Right atrium auricular region (tissue), 2 donors: ENCODE data around the gene SH3BP5L. TPM values are rescaled to one million over a fixed set of nuclear protein-coding genes. Genes with fewer than 3 reads are reported as not detected.
"Not testable (repeated sequence)": the region's sequence is repeated elsewhere in the genome, so short reads cannot be mapped to it uniquely, and the experiment has no call there.

Source experiments
- DNase-seq: peaks from one replicate; pipeline ENCODE4 v3.0.0-alpha.2; 2019; ENCODE audit warnings: low spot score
- H3K27ac ChIP-seq, 2 donors: fragments of 200-600 bp; sonication (generic); 1 replicate in 1 of 2; 2 replicates in 1 of 2; pipeline ENCODE4 v1.5.1; 2016 to 2019
- H3K27me3 ChIP-seq, 2 donors: fragments of 200-600 bp; sonication (generic); one replicate each; pipeline versions ENCODE4 v1.5.1 to v1.6.0; 2017 to 2019
- H3K36me3 ChIP-seq: fragments of 200-600 bp; sonication (generic); one replicate; pipeline ENCODE4 v1.5.1; 2016
- H3K4me1 ChIP-seq, 2 donors: fragments of 200-600 bp; sonication (generic); one replicate each; pipeline versions ENCODE4 v1.5.1 to v1.6.0; 2017 to 2019
- H3K4me3 ChIP-seq, 2 donors: fragments of 200-600 bp; sonication (generic); 1 replicate in 1 of 2; 2 replicates in 1 of 2; pipeline ENCODE4 v1.5.1; 2017 to 2019; ENCODE audit warnings: mild to moderate bottlenecking in 1 of 2, moderate library complexity in 1 of 2
- H3K9me3 ChIP-seq, 2 donors: fragments of 200-600 bp; sonication (generic); one replicate each; pipeline ENCODE4 v1.5.1; 2019
- total RNA-seq, 2 donors: library from RNA; depleted of rRNA; stranded (reverse); fragments of >200 nt; gene quantifications; one replicate each; pipeline ENCODE4 v1.1.0, GENCODE V29; 2016
- TF ChIP-seq, protein P1 (sequence below), 2 donors: fragments of 200-600 bp; sonication (generic); IDR thresholded peaks; one replicate each; pipeline ENCODE4 v1.5.1; 2019; ENCODE audit warnings: antibody characterized with exemption in 2 of 2

SH3BP5L gene
- total RNA-seq, 2 donors from 2014 or later: 13.6 to 18.5 TPM

- no peak for DNase-seq
- Histone ChIP-seq H3K36me3 (no peaks in the 10 kb centered on the region), H3K9me3 (peaks cover 0 to 17% of the 10 kb centered on the region in 2 donors), H3K27me3 (no peaks in the 10 kb centered on the region), H3K4me1 (no peaks in the 10 kb centered on the region), H3K27ac (no peak overlapping the region), H3K4me3 (no peak overlapping the region)
- TF ChIP-seq, protein P1, sequence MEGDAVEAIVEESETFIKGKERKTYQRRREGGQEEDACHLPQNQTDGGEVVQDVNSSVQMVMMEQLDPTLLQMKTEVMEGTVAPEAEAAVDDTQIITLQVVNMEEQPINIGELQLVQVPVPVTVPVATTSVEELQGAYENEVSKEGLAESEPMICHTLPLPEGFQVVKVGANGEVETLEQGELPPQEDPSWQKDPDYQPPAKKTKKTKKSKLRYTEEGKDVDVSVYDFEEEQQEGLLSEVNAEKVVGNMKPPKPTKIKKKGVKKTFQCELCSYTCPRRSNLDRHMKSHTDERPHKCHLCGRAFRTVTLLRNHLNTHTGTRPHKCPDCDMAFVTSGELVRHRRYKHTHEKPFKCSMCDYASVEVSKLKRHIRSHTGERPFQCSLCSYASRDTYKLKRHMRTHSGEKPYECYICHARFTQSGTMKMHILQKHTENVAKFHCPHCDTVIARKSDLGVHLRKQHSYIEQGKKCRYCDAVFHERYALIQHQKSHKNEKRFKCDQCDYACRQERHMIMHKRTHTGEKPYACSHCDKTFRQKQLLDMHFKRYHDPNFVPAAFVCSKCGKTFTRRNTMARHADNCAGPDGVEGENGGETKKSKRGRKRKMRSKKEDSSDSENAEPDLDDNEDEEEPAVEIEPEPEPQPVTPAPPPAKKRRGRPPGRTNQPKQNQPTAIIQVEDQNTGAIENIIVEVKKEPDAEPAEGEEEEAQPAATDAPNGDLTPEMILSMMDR (IDR thresholded peaks at IDR 0.05): no peak
Measured at GRCh38 chr1:248791010-248791409, 34.7 kb downstream of the SH3BP5L start.

DNA sequence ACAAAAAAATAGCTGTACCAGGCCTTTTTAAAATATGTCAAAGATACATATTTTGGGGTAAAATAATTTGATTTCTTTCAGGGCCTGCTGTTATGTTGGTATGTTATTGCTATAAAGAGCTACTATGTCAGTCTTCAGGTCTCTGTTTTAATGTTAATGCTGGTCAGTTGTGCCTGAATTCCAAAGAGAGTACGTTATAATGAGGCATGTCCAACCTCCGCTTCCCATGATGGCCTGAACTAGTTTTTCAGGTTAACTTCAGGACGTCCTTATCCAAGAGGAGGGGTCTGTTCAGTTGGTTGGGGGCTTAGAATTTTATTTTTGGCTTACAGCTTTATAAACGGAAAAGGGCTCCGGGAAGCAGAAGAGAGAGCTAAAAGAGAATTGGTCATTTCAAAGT is 35.3 kb downstream of the SH3BP5L start:
- no peaks in the 10 kb centered on the region for H3K36me3 ChIP-seq
- H3K27ac ChIP-seq: no peak overlapping the region
- H3K4me3 ChIP-seq: no peak overlapping the region

DNA sequence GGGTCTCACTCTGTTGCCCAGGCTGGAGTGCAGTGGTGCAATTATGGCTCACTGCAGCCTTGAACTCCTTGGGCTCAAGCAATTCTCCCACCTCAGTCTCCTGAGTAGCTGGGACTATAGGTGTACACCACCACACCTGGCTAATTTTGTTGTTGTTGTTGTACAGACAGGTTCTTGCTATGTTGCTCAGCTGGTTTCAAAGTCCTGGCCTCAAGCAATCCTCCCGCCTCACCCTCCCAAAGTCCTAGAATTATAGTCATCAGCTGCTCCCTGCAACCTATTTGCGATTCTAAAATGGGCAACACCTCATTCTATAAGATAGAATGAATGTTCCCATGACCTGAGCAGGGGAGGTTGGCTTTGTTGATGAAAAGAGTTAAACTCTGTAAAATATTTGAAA is 36.4 kb downstream of the SH3BP5L start:
- H3K27me3 ChIP-seq, H3K9me3 ChIP-seq, H3K4me3 ChIP-seq, H3K36me3 ChIP-seq, H3K27ac ChIP-seq, H3K4me1 ChIP-seq, DNase-seq: not testable (repeated sequence)

More for the DNA sequence above, 35.3 kb downstream of the SH3BP5L start:
- Histone ChIP-seq H3K27me3 (no peaks in the 10 kb centered on the region), H3K4me1 (no peaks in the 10 kb centered on the region), H3K9me3 (peaks cover 0 to 14% of the 10 kb centered on the region in 2 donors)
- TF ChIP-seq, protein P1 (IDR thresholded peaks at IDR 0.05): no peak
- no peak for DNase-seq

DNA sequence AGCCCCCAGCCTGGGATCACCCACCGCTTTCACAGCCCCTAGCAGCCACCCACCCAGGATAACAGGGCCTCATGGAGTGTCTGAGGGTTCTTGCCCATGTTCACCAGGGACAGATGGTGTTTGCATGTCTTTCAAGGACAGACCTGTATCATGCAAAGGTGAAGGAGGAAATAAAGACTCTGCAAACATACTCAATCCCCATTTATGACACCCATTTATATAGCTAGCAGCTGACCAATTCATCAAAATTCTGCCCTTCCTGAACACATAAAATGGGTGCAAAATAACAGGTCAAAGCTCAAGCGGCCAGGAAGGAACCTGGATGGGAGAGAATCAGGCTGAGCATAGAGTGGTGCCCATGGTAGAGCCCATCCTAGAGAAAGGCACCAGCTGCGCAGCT is 37.4 kb downstream of the SH3BP5L start:
- no peaks in the 10 kb centered on the region for H3K36me3 ChIP-seq
- H3K27me3 ChIP-seq: no peaks in the 10 kb centered on the region
- H3K27ac ChIP-seq: no peak overlapping the region
- H3K9me3 ChIP-seq: no peaks in the 10 kb centered on the region
- TF ChIP-seq, protein P1 (IDR thresholded peaks at IDR 0.05): no peak
- DNase-seq: no peak
- H3K4me1 ChIP-seq: no peaks in the 10 kb centered on the region
- H3K4me3 ChIP-seq: no peak overlapping the region

DNA sequence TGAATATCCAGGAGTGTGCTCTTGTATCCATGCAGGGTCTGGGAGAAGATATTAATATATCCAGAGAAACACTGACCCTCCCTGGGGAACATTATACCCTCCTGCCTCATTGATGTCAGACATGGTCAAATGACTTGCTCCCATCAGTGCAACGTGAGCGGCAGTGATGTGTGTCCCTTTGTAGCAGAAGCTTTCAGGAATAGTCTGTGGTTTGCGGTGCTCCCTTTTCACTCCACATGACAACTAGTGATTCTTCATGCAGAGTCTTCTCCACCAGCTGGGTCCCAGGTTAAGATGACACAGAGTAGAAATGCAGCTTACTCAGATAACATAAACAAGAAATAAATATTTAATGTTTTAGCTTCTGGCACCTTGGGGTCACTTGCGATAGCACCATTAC is 38.3 kb downstream of the SH3BP5L start:
- Histone ChIP-seq H3K27ac (no peak overlapping the region), H3K36me3 (no peaks in the 10 kb centered on the region), H3K9me3 (no peaks in the 10 kb centered on the region), H3K27me3 (no peaks in the 10 kb centered on the region), H3K4me1 (no peaks in the 10 kb centered on the region), H3K4me3 (no peak overlapping the region)
- no peak for DNase-seq
- TF ChIP-seq, protein P1 (IDR thresholded peaks at IDR 0.05): no peak

GRCh38 chr1:248786156-248786555 is 39.6 kb downstream of the SH3BP5L start:
- no peaks in the 10 kb centered on the region for H3K4me1 ChIP-seq
- no peak overlapping the region for H3K27ac ChIP-seq
- H3K9me3 ChIP-seq: peaks cover 0 to 3% of the 10 kb centered on the region in 2 donors
- DNase-seq: no peak
- no peaks in the 10 kb centered on the region for H3K27me3 ChIP-seq
- H3K4me3 ChIP-seq: no peak overlapping the region
- H3K36me3 ChIP-seq: no peaks in the 10 kb centered on the region
- TF ChIP-seq, protein P1 (IDR thresholded peaks at IDR 0.05): no peak
